PC-3 (cell line): ENCODE data around the gene SUGCT. TPM values are rescaled to one million over a fixed set of nuclear protein-coding genes. Genes with fewer than 3 reads are reported as not detected.

Source experiments
- ATAC-seq: fragments of 200-7000 bp; cut with Tn5 transposase; 2 replicates; pipeline ENCODE4 v1.9.1; 2020; ENCODE audit warnings: mild to moderate bottlenecking, moderate library complexity
- BruUV-seq: library from RNA; stranded (reverse); fragments of 400-500 nt; replicated peaks from 2 replicates; lab custom pipeline; 2021; lab: Mats Ljungman, UMichigan
- CTCF ChIA-PET: fragments of 300-600 bp; sonication (Branson Sonifier 250); formaldehyde crosslinking; loops from one replicate; lab custom pipeline; 2022; ENCODE audit warnings: antibody characterized with exemption; lab: Charles Lee
- POLR2A ChIA-PET: fragments of 300-600 bp; sonication (Branson Sonifier 250); formaldehyde crosslinking; loops from one replicate; lab custom pipeline; 2022; ENCODE audit warnings: antibody characterized with exemption; ENCODE audit not compliant: unreplicated experiment; lab: Charles Lee
- DNase-seq: peaks from one replicate; pipeline ENCODE4 v3.0.0-alpha.2; 2015
- H2AFZ ChIP-seq: fragments of 300-600 bp; sonication (generic); 2 replicates; pipeline ENCODE4 v1.6.0; 2016; ENCODE audit warnings: antibody characterized with exemption, low read length
- H3F3A ChIP-seq: fragments of 300-600 bp; sonication (generic); one replicate; pipeline ENCODE4 v1.6.0; 2017; ENCODE audit warnings: antibody characterized with exemption, low read length, control low read depth, mild to moderate bottlenecking; ENCODE audit not compliant: unreplicated experiment
- H3K27ac ChIP-seq: fragments of 300-600 bp; sonication (generic); 2 replicates; pipeline ENCODE4 v1.5.1; 2016; ENCODE audit warnings: mild to moderate bottlenecking, low read length
- H3K27me3 ChIP-seq: fragments of 300-600 bp; sonication (generic); 2 replicates; pipeline ENCODE4 v1.6.1; 2016; ENCODE audit warnings: low read length, mixed read lengths
- H3K36me3 ChIP-seq: fragments of 300-600 bp; sonication (generic); 2 replicates; pipeline ENCODE4 v1.6.1; 2016; ENCODE audit warnings: low read depth, mixed run types, low read length, mixed read lengths
- H3K4me1 ChIP-seq: fragments of 300-600 bp; sonication (generic); 2 replicates; pipeline ENCODE4 v1.5.1; 2016; ENCODE audit warnings: low read length; ENCODE audit not compliant: insufficient read depth
- H3K4me2 ChIP-seq: fragments of 300-600 bp; sonication (generic); 2 replicates; pipeline ENCODE4 v1.6.0; 2016; ENCODE audit warnings: low read length
- H3K4me3 ChIP-seq: fragments of 300-600 bp; sonication (generic); 2 replicates; pipeline ENCODE4 v1.5.1; 2016; ENCODE audit warnings: mild to moderate bottlenecking, low read length, mixed read lengths
- H3K79me2 ChIP-seq: fragments of 300-600 bp; sonication (generic); 2 replicates; pipeline ENCODE4 v1.6.1; 2017; ENCODE audit warnings: low read length, mixed read lengths
- H3K9ac ChIP-seq: fragments of 300-600 bp; sonication (generic); 2 replicates; pipeline ENCODE4 v1.6.0; 2016; ENCODE audit warnings: mild to moderate bottlenecking, low read length
- H3K9me2 ChIP-seq: fragments of 300-600 bp; sonication (generic); replicated peaks from 2 replicates; pipeline ENCODE4 v1.6.1; 2016; ENCODE audit warnings: mixed run types, low read length, mixed read lengths
- H3K9me3 ChIP-seq: fragments of 300-600 bp; sonication (generic); 2 replicates; pipeline ENCODE4 v1.6.1; 2016; ENCODE audit warnings: low read length, mixed read lengths
- H4K20me1 ChIP-seq: fragments of 300-600 bp; sonication (generic); 2 replicates; pipeline ENCODE4 v1.6.1; 2016; ENCODE audit warnings: low read length, mixed read lengths
- CTCF ChIP-seq: fragments of 300-600 bp; sonication (generic); conservative IDR thresholded peaks from 2 replicates; pipeline ENCODE4 v1.5.1; 2017; ENCODE audit warnings: antibody characterized with exemption, low read depth, mild to moderate bottlenecking, low read length
- EZH2 ChIP-seq: fragments of 300-600 bp; sonication (generic); IDR thresholded peaks from one replicate; pipeline ENCODE4 v1.6.1; 2017; ENCODE audit warnings: antibody characterized with exemption, mild to moderate bottlenecking, low read length; ENCODE audit not compliant: unreplicated experiment
- EZH2phosphoT487 ChIP-seq: fragments of 300-600 bp; sonication (generic); IDR thresholded peaks from 2 replicates; pipeline ENCODE4 v1.6.1; 2018; ENCODE audit warnings: mild to moderate bottlenecking, antibody characterized with exemption, low read length, borderline replicate concordance
- intact Hi-C: fragments of 100-400 bp; cut with micrococcal nuclease; formaldehyde crosslinking; loops from 2 replicates; pipeline ENCODE4 v1.9.0; 2023
- total RNA-seq: library from RNA; depleted of rRNA; stranded (reverse); fragments of >200 nt; gene quantifications from 2 replicates; pipeline ENCODE4 v1.2.3, GENCODE V29; 2014

Gene SUGCT
- total RNA-seq, 1 experiment from 2014 or later = 2.9 TPM

- H3K27ac ChIP-seq = no peak overlapping the region
- H3K79me2 ChIP-seq = no peaks in the 10 kb centered on the region
- no TSS peak for BruUV-seq
- ChIA-PET POLR2A (no interaction called here), CTCF (interaction anchor here (0.6 kb wide), 1 partner anchor 257 kb away, joined by 3 read pairs; no protein-coding TSS in a partner anchor)
- H3K36me3 ChIP-seq = no peaks in the 10 kb centered on the region
- no peak overlapping the region for H3K9ac ChIP-seq
- H3K4me3 ChIP-seq = no peak overlapping the region
- ATAC-seq (no peak), DNase-seq (peak; percentile 3)
- H3K4me2 ChIP-seq = no peak overlapping the region
- intact Hi-C loops = loop anchor here (10.0 kb wide), 1 partner anchor 255 kb away; no protein-coding TSS in a partner anchor
- no peaks in the 10 kb centered on the region for H3K9me2 ChIP-seq
- no peaks in the 10 kb centered on the region for H4K20me1 ChIP-seq
- no peak overlapping the region for H2AFZ ChIP-seq
- no peaks in the 10 kb centered on the region for H3F3A ChIP-seq
- H3K4me1 ChIP-seq = no peaks in the 10 kb centered on the region
- no peaks in the 10 kb centered on the region for H3K27me3 ChIP-seq
- no peaks in the 10 kb centered on the region for H3K9me3 ChIP-seq
- no peak for TF ChIP-seq EZH2
- TF ChIP-seq EZH2phosphoT487 = no peak
- TF ChIP-seq CTCF = no peak
These were observed 355.2 kb downstream of the SUGCT start for GRCh38 chr7:40489844-40490602.

- no peaks in the 10 kb centered on the region for H3K9me3 ChIP-seq
- no peaks in the 10 kb centered on the region for H4K20me1 ChIP-seq
- CTCF ChIA-PET = interaction anchor here (0.6 kb wide), 1 partner anchor 258 kb away, joined by 3 read pairs; no protein-coding TSS in a partner anchor
- no peak overlapping the region for H3K27ac ChIP-seq
- no peak overlapping the region for H3K4me3 ChIP-seq
- no peak overlapping the region for H2AFZ ChIP-seq
- H3K4me1 ChIP-seq = no peaks in the 10 kb centered on the region
- POLR2A ChIA-PET = no interaction called here
- no peaks in the 10 kb centered on the region for H3F3A ChIP-seq
- H3K9me2 ChIP-seq = no peaks in the 10 kb centered on the region
- DNase-seq = no peak
- no peak for ATAC-seq
- intact Hi-C loops = no loop called here
- no peak overlapping the region for H3K9ac ChIP-seq
- no peak overlapping the region for H3K4me2 ChIP-seq
- TF ChIP-seq EZH2phosphoT487 (no peak), CTCF (no peak), EZH2 (no peak)
- no TSS peak for BruUV-seq
- H3K79me2 ChIP-seq = no peaks in the 10 kb centered on the region
- no peaks in the 10 kb centered on the region for H3K27me3 ChIP-seq
- no peaks in the 10 kb centered on the region for H3K36me3 ChIP-seq
These were observed 355.8 kb downstream of the SUGCT start for GRCh38 chr7:40490603-40490924.

- BruUV-seq = no TSS peak
- H3K27me3 ChIP-seq = no peaks in the 10 kb centered on the region
- DNase-seq (no peak), ATAC-seq (no peak)
- H4K20me1 ChIP-seq = no peaks in the 10 kb centered on the region
- ChIA-PET POLR2A (no interaction called here), CTCF (no interaction called here)
- intact Hi-C loops = no loop called here
- H2AFZ ChIP-seq = no peak overlapping the region
- TF ChIP-seq CTCF (no peak), EZH2phosphoT487 (no peak), EZH2 (no peak)
- no peaks in the 10 kb centered on the region for H3K79me2 ChIP-seq
- no peaks in the 10 kb centered on the region for H3K36me3 ChIP-seq
- H3F3A ChIP-seq = no peaks in the 10 kb centered on the region
- no peaks in the 10 kb centered on the region for H3K9me3 ChIP-seq
- H3K27ac ChIP-seq = no peak overlapping the region
- H3K4me3 ChIP-seq = no peak overlapping the region
- H3K4me2 ChIP-seq = no peak overlapping the region
- no peak overlapping the region for H3K9ac ChIP-seq
- H3K9me2 ChIP-seq = no peaks in the 10 kb centered on the region
- H3K4me1 ChIP-seq = no peaks in the 10 kb centered on the region
These were observed 358.1 kb downstream of the SUGCT start for GRCh38 chr7:40492946-40493345.
